Measurements from ENCODE around the gene E2F4. TPM values are rescaled to one million over a fixed set of nuclear protein-coding genes. Genes with fewer than 3 reads are reported as not detected.

E2F4 gene
- total and polyA plus RNA-seq, 9 of the 15 experiments (the other 6 are each of a cell fraction or from before 2014, with no cell fraction given), result 9.7 to 139 (median 106) TPM

DNA sequence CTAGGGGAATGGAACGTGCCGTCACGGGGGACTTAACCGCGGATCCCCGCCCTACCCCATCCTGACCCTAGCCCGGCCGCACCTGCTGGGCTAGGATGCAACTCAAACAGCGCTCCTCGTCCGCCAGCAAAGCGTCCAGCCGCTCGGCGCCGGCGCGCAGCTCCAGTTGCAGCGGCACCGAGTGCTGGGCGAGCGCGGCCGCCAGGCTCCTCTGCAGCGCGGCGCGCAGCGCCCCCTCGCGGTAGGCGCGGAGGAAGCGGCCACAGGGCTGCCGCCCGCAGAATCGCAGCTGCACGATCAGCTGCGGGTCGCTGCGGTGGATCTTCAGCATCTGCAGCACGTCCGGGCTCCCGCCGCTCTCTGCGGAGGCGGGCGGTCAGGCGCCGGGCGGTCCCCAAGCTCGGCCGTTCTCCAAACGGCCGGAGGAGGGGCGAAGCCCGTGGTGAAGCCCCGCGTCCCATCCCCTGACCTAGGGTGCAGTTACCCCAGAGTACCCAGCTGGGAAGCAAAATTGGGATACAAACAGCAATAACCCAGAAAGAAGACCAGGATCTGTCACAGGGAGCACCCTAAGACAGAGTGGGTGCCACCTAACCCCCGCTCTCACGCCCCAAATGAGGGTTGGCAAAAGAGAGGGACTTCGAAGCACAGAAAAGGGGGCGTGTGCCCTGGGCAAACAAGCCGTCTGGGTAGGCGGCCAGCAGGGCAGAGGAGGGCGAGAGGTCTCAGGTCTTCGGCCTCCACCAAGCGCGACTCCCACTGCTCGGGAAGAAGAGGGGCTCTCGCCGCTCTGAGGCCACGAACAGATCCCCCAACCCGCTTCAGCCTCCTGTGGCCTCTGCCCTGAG is 36.4 kb upstream of the E2F4 start (continued):
- no peak for TF ChIP-seq ZBTB49 (CRISPR knock-in tag; IDR thresholded peaks at IDR 0.05; ENCODE audit: borderline replicate concordance)
- peak; percentile 38; the same call in 1 of the 2 replicates for TF ChIP-seq ZNF395 (CRISPR knock-in tag; IDR thresholded peaks at IDR 0.05)
- no peak for TF ChIP-seq NELFE (IDR thresholded peaks at IDR 0.05; ENCODE audit: insufficient read depth, insufficient read length)
- no peak for TF ChIP-seq PHF21A (IDR thresholded peaks at IDR 0.05; ENCODE audit: borderline replicate concordance, low read depth)
- no peak for TF ChIP-seq KHSRP (IDR thresholded peaks at IDR 0.05)
- TF ChIP-seq BRCA1 (IDR thresholded peaks at IDR 0.05), result no peak
- TF ChIP-seq BRCA1 (CRISPR knock-in tag; IDR thresholded peaks at IDR 0.05), result no peak
- peak; percentile 45 for TF ChIP-seq MAX (CRISPR knock-in tag; IDR thresholded peaks at IDR 0.05)
